Cortex of kidney (tissue), 1 donor: ENCODE data around the gene C2CD2.

Source experiments
- DNase-seq: peaks from one replicate; lab custom pipeline; 2025; lab: John Stamatoyannopoulos, UW

C2CD2 gene

DNA sequence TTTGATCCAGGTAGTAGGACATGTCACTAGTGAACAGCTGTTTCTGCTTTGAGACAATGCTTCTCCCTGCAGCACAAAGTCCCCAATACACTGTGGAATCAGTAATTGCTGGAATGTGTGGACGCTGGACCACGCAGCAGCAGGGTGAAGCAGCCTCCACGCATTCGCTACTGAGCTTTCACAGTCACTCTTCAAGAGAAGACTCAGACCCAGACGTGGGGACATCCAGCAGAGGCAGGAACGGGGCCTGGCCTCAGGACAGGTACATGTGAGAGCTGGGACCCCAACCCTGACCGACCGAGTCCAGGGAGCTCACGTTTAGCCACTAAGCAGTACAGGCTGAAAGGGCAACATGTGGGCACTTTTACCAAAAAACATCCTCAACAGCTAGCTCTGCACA lies 40.6 kb downstream of the C2CD2 start:
- DNase-seq: no peak

- no peak for DNase-seq
Observed at GRCh38 chr21:41908829-41909228, 45.0 kb downstream of the C2CD2 start.

DNA sequence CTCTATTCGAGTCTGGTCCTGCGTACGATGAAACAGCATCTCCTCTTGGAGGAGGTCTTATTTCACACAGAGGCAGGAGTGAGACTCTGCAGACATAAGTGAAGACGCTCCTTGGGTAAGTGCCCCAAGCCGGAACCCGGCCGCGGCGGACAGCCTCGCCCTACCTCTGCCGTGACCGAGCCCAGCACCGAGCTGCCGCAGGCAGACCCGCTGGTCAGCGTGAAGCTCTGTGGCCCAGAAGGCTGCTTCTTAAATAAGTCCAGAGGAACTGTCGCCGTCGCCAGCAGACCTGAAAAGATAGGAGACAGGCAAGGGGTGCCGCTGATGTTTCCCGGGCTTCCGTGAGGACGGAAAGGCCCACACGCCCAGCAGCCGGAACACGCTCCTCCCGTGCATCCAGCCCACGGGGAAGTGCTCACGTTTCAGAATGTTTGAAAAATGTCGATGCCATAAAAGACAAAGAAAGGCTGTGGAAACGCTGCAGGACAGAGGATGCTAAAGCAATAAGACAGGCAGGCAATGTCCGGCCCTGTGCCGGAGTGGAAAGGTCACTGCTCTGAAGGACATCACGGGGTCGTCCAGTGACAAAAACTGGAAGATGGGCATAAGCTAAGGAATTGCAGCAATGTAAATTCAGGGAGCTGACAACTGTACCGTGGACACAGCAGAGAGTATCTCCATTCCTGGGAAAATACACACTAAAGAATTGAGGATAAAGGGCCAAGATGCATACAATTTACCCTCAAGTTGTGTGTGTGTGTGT lies 46.1 kb downstream of the C2CD2 start:
- DNase-seq: no peak

- DNase-seq: no peak
Observed at GRCh38 chr21:41906770-41907169, 47.0 kb downstream of the C2CD2 start.

DNA sequence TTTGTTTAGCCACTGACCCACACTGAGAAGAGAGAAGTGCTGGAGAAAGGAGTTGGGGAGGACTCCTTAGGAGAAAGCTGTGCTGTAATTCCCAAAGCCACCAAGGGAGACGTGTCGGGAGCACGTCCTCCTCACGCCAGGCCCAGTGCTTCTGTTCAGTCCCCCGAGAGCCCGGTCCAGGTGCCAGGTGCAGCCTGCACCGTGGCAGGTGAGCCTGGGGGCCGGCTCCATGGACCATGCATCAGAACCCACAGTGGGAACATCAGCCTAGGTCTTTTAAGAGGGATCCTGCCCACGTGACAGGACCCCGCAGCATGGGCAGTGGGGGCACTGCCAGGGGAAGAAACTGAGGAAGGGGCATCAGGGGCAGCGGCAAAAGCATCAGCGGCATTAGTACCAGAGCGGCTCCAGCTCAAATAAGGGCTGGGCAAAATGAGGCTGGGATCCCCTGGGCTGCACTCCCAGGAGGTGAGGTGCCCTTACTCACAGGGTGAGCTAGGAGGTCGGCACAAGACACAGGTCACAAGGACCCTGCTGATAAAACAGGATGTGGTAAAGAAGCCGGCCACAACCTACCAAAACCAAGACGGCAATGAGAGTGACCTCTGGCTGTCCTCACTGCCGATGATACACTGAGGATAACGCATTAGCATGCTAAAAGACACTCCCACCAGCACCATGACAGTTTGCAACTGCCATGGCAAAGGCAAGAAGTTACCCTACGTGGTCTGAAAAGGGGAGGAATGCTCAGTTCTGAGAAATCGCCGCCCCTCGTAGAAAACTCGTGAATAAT lies 50.1 kb downstream of the C2CD2 start:
- DNase-seq: no peak

- no peak for DNase-seq
Observed at GRCh38 chr21:41902946-41903345, 50.9 kb downstream of the C2CD2 start.

DNA sequence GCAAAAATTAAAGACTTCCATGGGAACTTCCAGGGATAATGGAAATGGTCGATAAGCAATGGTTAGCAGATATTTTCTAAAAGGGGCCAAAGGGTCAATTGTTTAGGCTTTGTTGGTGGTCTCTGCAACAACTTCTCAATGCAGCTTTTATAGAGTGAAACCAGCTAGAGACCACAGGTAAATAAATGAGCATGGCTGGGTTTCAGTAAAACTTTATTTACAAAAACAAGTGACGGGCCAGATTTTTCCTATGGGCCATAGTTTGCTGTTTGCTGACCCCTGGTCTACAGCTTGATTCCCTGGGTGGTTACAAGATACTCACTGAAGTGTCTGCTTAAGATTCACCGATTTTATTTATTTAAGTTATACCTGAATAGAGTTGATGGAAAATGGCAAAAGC lies 52.0 kb downstream of the C2CD2 start:
- no peak for DNase-seq

DNA sequence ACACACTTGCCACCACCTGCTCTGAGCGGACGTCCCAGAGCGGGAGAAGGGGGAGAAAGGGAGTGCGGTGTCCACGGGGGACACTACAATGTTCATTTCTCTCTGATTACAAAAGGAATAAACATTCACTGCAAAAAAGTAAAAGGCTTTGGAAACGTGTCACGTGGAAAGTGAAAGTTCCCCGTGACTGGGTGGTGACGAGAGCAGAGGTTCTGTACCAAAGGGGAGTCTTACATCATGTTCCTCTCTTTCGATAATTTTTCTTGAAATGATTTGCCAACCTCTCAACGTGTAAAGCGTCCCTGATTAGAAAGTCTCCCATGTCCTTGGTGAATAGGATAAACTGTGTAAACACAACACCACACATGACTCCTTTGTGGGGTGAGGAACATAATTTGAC lies 52.7 kb downstream of the C2CD2 start:
- no peak for DNase-seq

GRCh38 chr21:41900401-41900800 lies 53.4 kb downstream of the C2CD2 start:
- DNase-seq: no peak

- no peak for DNase-seq
Observed at GRCh38 chr21:41899426-41900202, 54.2 kb downstream of the C2CD2 start.

GRCh38 chr21:41898998-41899397 lies 54.8 kb downstream of the C2CD2 start:
- no peak for DNase-seq

- no peak for DNase-seq
Observed at GRCh38 chr21:41897700-41898099, 56.1 kb downstream of the C2CD2 start.

- DNase-seq: no peak
Observed at GRCh38 chr21:41897047-41897669, 56.7 kb downstream of the C2CD2 start.

- no peak for DNase-seq
Observed at GRCh38 chr21:41895643-41896493, 58.0 kb downstream of the C2CD2 start.

GRCh38 chr21:41894922-41895557 lies 58.8 kb downstream of the C2CD2 start:
- DNase-seq: no peak

- DNase-seq: no peak
Observed at GRCh38 chr21:41894511-41894910, 59.3 kb downstream of the C2CD2 start.

- no peak for DNase-seq
Observed at GRCh38 chr21:41892726-41893125, 61.1 kb downstream of the C2CD2 start.

DNA sequence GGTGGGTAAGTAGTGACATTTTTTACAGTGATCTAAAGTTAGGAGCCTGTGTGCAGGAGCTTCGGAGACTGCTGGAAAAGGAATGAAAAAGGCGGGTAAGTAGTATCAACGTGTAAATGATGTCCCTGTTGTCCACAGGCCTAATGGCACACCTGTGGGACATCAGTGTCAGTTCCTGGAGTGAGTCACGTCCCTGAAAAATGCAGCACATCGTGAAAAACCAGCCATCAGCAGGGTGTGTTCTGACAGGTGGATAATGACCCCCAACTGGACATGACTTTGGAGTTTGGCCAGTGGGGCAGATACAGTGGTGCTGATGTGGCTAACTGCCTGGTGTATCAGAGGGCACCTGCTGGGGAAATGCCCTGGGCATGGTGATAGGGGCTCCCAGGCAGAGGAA lies 62.7 kb downstream of the C2CD2 start:
- no peak for DNase-seq

GRCh38 chr21:41890355-41890754 lies 63.5 kb downstream of the C2CD2 start:
- no peak for DNase-seq

GRCh38 chr21:41888749-41889376 lies 65.0 kb downstream of the C2CD2 start:
- no peak for DNase-seq
